Mammary epithelial cell (primary cell): ENCODE data around the gene TMEM114.

ENCODE experiments used
- CTCF ChIP-seq, 2 donors: IDR thresholded peaks in 1 of 2; conservative IDR thresholded peaks in 1 of 2; 2 replicates each; pipeline ENCODE4 v1.5.1; 2011 to 2012; ENCODE audit warnings: inconsistent platforms in 2 of 2, low read length in 2 of 2, mild to moderate bottlenecking in 2 of 2, control low read depth in 1 of 2, low read depth in 1 of 2; ENCODE audit not compliant: insufficient read depth in 1 of 2; ENCODE audit errors: extremely low read depth in 1 of 2
- EZH2 ChIP-seq: IDR thresholded peaks from 2 replicates; pipeline ENCODE4 v1.6.1; 2012; ENCODE audit warnings: low read length, inconsistent platforms, borderline replicate concordance

DNA sequence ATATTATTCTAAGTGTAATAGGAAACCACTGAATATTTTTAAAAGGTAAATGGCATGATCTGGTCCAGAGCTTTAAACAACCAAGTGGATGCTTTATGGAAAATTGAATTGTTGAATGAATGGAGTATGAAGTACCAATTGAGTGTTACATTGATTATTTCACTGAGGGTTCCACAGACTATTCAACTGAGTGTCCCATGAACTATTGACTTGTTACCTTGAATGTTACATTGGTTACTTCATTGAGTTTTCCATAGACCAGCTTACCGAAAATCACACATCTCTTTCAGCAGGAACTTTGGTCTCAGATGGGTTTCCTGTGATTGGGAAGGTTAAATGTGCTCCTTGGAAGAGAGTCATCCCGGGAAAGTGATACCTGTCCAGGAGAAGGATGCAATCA lies 56.8 kb downstream of the TMEM114 start:
- TF ChIP-seq CTCF (conservative IDR thresholded peaks at IDR 0.05 in 1 of 2, IDR thresholded peaks at IDR 0.05 in 1 of 2; ENCODE audit: extremely low read depth in 1 of 2, insufficient read depth in 1 of 2, low read depth in 1 of 2, low read length in 2 of 2), result no peak
- TF ChIP-seq EZH2, result no peak
